K562 (cell line): Measurements from ENCODE around the gene USP11. TPM values are rescaled to one million over a fixed set of nuclear protein-coding genes. Genes with fewer than 3 reads are reported as not detected.

ENCODE experiments used
- ATAC-seq: fragments of 200-7000 bp; cut with Tn5 transposase; 3 replicates; pipeline ENCODE4 v1.9.1; 2020; ENCODE audit warnings: moderate library complexity
- BruUV-seq: library from RNA; stranded (reverse); fragments of 400-500 nt; replicated peaks from 2 replicates; lab custom pipeline; 2021; lab: Mats Ljungman, UMichigan
- CTCF ChIA-PET: fragments of 300-600 bp; formaldehyde crosslinking; extraction: SDS; loops from one replicate; lab custom pipeline; 2021; ENCODE audit warnings: low intra/inter-chr PET ratio; lab: Yijun Ruan, JAX
- POLR2A ChIA-PET: fragments of 300-600, 350-650 bp; sonication (Branson Sonifier 250); formaldehyde crosslinking; extraction: SDS; loops from one replicate; lab custom pipeline; 2021; ENCODE audit warnings: antibody characterized with exemption, inconsistent platforms; lab: Yijun Ruan, JAX
- DNase-seq, 4 experiments: peaks; one replicate each; pipeline versions ENCODE4 v3.0.0 to v3.0.0-alpha.2; 2011 to 2018; ENCODE audit warnings: low spot score in 3 of 4, mixed read lengths in 3 of 4; ENCODE audit errors: extremely low read depth in 1 of 4
- FAIRE-seq: peaks from 2 replicates; lab custom pipeline; 2011; peaks lifted over from hg19 to GRCh38; lab: Jason Lieb, UNC
- H2AFZ ChIP-seq: 2 replicates; pipeline ENCODE4 v1.6.0; 2011; ENCODE audit warnings: low read depth, low read length, control low read depth, inconsistent platforms
- H3K27ac ChIP-seq: fragments of 200-600 bp; 3 replicates; pipeline ENCODE4 v1.8.0; 2011; ENCODE audit warnings: low read depth, mild to moderate bottlenecking, control low read depth, inconsistent platforms, low read length, moderate library complexity, mixed read lengths; ENCODE audit errors: extremely low read depth
- H3K27me3 ChIP-seq, 2 experiments: fragments of 300-600 bp in 1 of 2; 2 replicates in 1 of 2; 3 replicates in 1 of 2; pipeline versions ENCODE4 v1.6.0 to v1.8.0; 2011; ENCODE audit warnings: inconsistent platforms in 2 of 2, low read length in 2 of 2, mild to moderate bottlenecking in 1 of 2, mixed read lengths in 1 of 2, moderate library complexity in 1 of 2; ENCODE audit not compliant: control insufficient read depth in 2 of 2, insufficient read depth in 2 of 2
- H3K36me3 ChIP-seq: fragments of 300-600 bp; 3 replicates; pipeline ENCODE4 v1.8.0; 2011; ENCODE audit warnings: mild to moderate bottlenecking, low read length, inconsistent platforms; ENCODE audit not compliant: control insufficient read depth, insufficient read depth
- H3K4me1 ChIP-seq, 2 experiments: fragments of 200-600 bp in 1 of 2; replicated peaks in 1 of 2; 2 replicates in 1 of 2; 3 replicates in 1 of 2; pipeline versions ENCODE4 v1.5.1 to v1.8.0; 2011; ENCODE audit warnings: inconsistent platforms in 2 of 2, low read length in 2 of 2, mild to moderate bottlenecking in 1 of 2, mixed read lengths in 1 of 2, moderate library complexity in 1 of 2; ENCODE audit not compliant: control insufficient read depth in 2 of 2, insufficient read depth in 2 of 2
- H3K4me2 ChIP-seq: 2 replicates; pipeline ENCODE4 v1.6.1; 2011; ENCODE audit warnings: low read length, control low read depth, inconsistent platforms, mixed read lengths; ENCODE audit not compliant: insufficient read depth
- H3K4me3 ChIP-seq: fragments of 200-600 bp; sonication (generic), shearing (Covaris generic); 2 replicates; pipeline ENCODE4 v1.5.1; 2016; ENCODE audit warnings: control low read depth, inconsistent platforms
- H3K79me2 ChIP-seq: fragments of 200-600 bp; 3 replicates; pipeline ENCODE4 v1.8.0; 2011; ENCODE audit warnings: low read length, inconsistent platforms; ENCODE audit not compliant: control insufficient read depth, insufficient read depth
- H3K9ac ChIP-seq, 2 experiments: 2 replicates each; pipeline versions ENCODE4 v1.6.0 to v1.6.1; 2011; ENCODE audit warnings: low read depth in 2 of 2, low read length in 2 of 2, control low read depth in 1 of 2, inconsistent platforms in 1 of 2, mild to moderate bottlenecking in 1 of 2, mixed read lengths in 1 of 2; ENCODE audit not compliant: insufficient read depth in 1 of 2
- H3K9me1 ChIP-seq: one replicate; pipeline ENCODE4 v1.6.0; 2011; ENCODE audit warnings: inconsistent platforms, mild to moderate bottlenecking, low read length, moderate library complexity; ENCODE audit not compliant: control insufficient read depth, insufficient read depth
- H3K9me3 ChIP-seq: replicated peaks from 2 replicates; pipeline ENCODE4 v1.5.1; 2011; ENCODE audit warnings: low read depth, low read length, inconsistent platforms; ENCODE audit not compliant: control insufficient read depth, insufficient read depth
- H4K20me1 ChIP-seq: replicated peaks from 2 replicates; pipeline ENCODE4 v1.6.1; 2011; ENCODE audit warnings: low read length, inconsistent platforms, mixed read lengths; ENCODE audit not compliant: control insufficient read depth, insufficient read depth
- BHLHE40 ChIP-seq: IDR thresholded peaks from 2 replicates; pipeline ENCODE4 v1.6.1; 2011; ENCODE audit warnings: low read length, improper control_type of control experiment
- E2F6 ChIP-seq, 2 experiments: IDR thresholded peaks; 2 replicates each; pipeline ENCODE4 v1.6.1; 2011; ENCODE audit warnings: borderline replicate concordance in 1 of 2, control low read depth in 1 of 2, low read depth in 1 of 2, low read length in 1 of 2, mild to moderate bottlenecking in 1 of 2, mixed read lengths in 1 of 2, moderate library complexity in 1 of 2; ENCODE audit not compliant: insufficient read depth in 1 of 2, insufficient read length in 1 of 2, poor library complexity in 1 of 2, severe bottlenecking in 1 of 2; ENCODE audit errors: extremely low read depth in 1 of 2
- FIP1L1 ChIP-seq: fragments of 200-400 bp; formaldehyde crosslinking; IDR thresholded peaks from 2 replicates; pipeline ENCODE4 v1.6.1; 2018; ENCODE audit warnings: mild to moderate bottlenecking, low read depth, low read length; ENCODE audit not compliant: poor library complexity, severe bottlenecking
- FOXJ2 ChIP-seq: fragments of 200-800 bp; sonication (Bioruptor generic); IDR thresholded peaks from 2 replicates; pipeline ENCODE4 v1.6.1; 2016; ENCODE audit warnings: missing genetic modification characterization, missing compliant biosample characterization
- HDGF ChIP-seq: fragments of 450-650 bp; IDR thresholded peaks from 2 replicates; pipeline ENCODE4 v1.6.1; 2016
- HNRNPK ChIP-seq: fragments of 200-400 bp; formaldehyde crosslinking; IDR thresholded peaks from one replicate; pipeline ENCODE4 v1.6.1; 2018; ENCODE audit warnings: mild to moderate bottlenecking, low read depth, low read length; ENCODE audit not compliant: poor library complexity, severe bottlenecking
- ID3 ChIP-seq, 2 experiments: fragments of 250-450 bp in 1 of 2; fragments of 450-650 bp in 1 of 2; sonication (Bioruptor Pico) in 1 of 2; IDR thresholded peaks; 2 replicates each; pipeline versions ENCODE4 v1.6.1 to v1.8.0; 2016 to 2021; ENCODE audit warnings: mild to moderate bottlenecking in 2 of 2, moderate library complexity in 2 of 2, missing compliant biosample characterization in 1 of 2, missing genetic modification characterization in 1 of 2
- LARP7 ChIP-seq: fragments of 450-650 bp; IDR thresholded peaks from 2 replicates; pipeline ENCODE4 v1.6.1; 2016
- MEIS2 ChIP-seq: fragments of 450-650 bp; IDR thresholded peaks from 2 replicates; pipeline ENCODE4 v1.6.1; 2014; ENCODE audit warnings: mild to moderate bottlenecking; ENCODE audit not compliant: partially characterized antibody
- NCOA4 ChIP-seq: fragments of 450-650 bp; IDR thresholded peaks from 2 replicates; pipeline ENCODE4 v1.6.1; 2018; ENCODE audit warnings: mild to moderate bottlenecking; ENCODE audit not compliant: partially characterized antibody
- SP1 ChIP-seq: sonication (generic); formaldehyde crosslinking; IDR thresholded peaks from 2 replicates; pipeline ENCODE4 v1.8.1; 2022; ENCODE audit warnings: mild to moderate bottlenecking, missing genetic modification reagents
- TSHZ1 ChIP-seq: fragments of 250-450 bp; sonication (Bioruptor Pico); IDR thresholded peaks from 2 replicates; pipeline ENCODE4 v1.4.0; 2020; ENCODE audit warnings: mild to moderate bottlenecking, moderate library complexity
- ZNF408 ChIP-seq: fragments of 250-450 bp; sonication (Bioruptor Pico); IDR thresholded peaks from 2 replicates; pipeline ENCODE4 v1.4.0; 2020; ENCODE audit warnings: low read depth, mild to moderate bottlenecking, moderate library complexity
- ZNF551 ChIP-seq: fragments of 250-450 bp; sonication (Bioruptor Pico); IDR thresholded peaks from 2 replicates; pipeline ENCODE4 v1.5.0; 2021; ENCODE audit warnings: mild to moderate bottlenecking, moderate library complexity
- ZNF766 ChIP-seq: fragments of 200-800 bp; sonication (Bioruptor generic); conservative IDR thresholded peaks from 2 replicates; pipeline ENCODE4 v1.6.1; 2016; ENCODE audit warnings: missing genetic modification characterization, missing compliant biosample characterization
- WGBS: fragments of 100-300 bp; shearing (Covaris generic); methylation state at CpG from one replicate; pipeline ENCODE4 v1.1.6; 2016; ENCODE audit warnings: low coverage, mixed read lengths; ENCODE audit not compliant: insufficient coverage; ENCODE audit errors: missing lambda C conversion rate; 5-methylcytosine and 5-hydroxymethylcytosine counted together
- in situ Hi-C: fragments of 300-500 bp; cut with MboI; formaldehyde crosslinking; loops from 4 replicates; pipeline ENCODE4 v1.15.0; 2018; ENCODE audit warnings: inconsistent platforms, mixed read lengths
- intact Hi-C: fragments of 100-400 bp; cut with micrococcal nuclease; formaldehyde crosslinking; loops from 2 replicates; pipeline ENCODE4 v1.14.2; 2022
- polyA plus RNA-seq, 8 experiments: library from polyadenylated mRNA; depleted of rRNA in 4 of 8; stranded (reverse) in 5 of 8; unstranded in 3 of 8; fragments of >200 nt; fragmentation: Nextera tagmentation in 2 of 8; fragmentation: Illumina TruSeq in 1 of 8; extraction: Ambion mirVana in 2 of 8; extraction: Trizol in 1 of 8; gene quantifications; 2 replicates each; pipeline versions ENCODE4 v1.2.1 to v1.2.3, GENCODE V29; 2011 to 2014; ENCODE audit warnings: inconsistent platforms in 1 of 8, missing spikeins in 1 of 8
- total RNA-seq, 7 experiments: library from RNA; depleted of rRNA in 6 of 7; stranded (reverse); fragments of >200 nt in 6 of 7; fragmentation: Illumina TruSeq in 2 of 7; extraction: Trizol in 2 of 7; gene quantifications; 2 replicates each; pipeline versions ENCODE4 v1.2.1 to v1.2.3, GENCODE V29; 2011 to 2021; ENCODE audit warnings: low replicate concordance in 1 of 7

The USP11 gene
- total and polyA plus RNA-seq, 9 of the 15 experiments (the other 6 are each of a cell fraction or from before 2014, with no cell fraction given), result 2.5 to 29.0 (median 11.7) TPM

GRCh38 chrX:47217852-47218279 lies 14.9 kb upstream of the USP11 start:
- Histone ChIP-seq H3K9ac (peak overlapping the region; percentile 96 to 99), H4K20me1 (peaks cover 34% of the 10 kb centered on the region), H3K9me1 (peaks cover 7% of the 10 kb centered on the region), H3K4me3 (peak overlapping the region; percentile 87), H3K27ac (peak overlapping the region; percentile 96), H3K36me3 (peaks cover 59% of the 10 kb centered on the region; the same call in 2 of the 3 replicates), H3K27me3 (no peaks in the 10 kb centered on the region), H3K9me3 (no peaks in the 10 kb centered on the region), H3K4me2 (peak overlapping the region; percentile 98), H3K79me2 (peaks cover 41% of the 10 kb centered on the region), H3K4me1 (peaks cover 16 to 30% of the 10 kb centered on the region in 2 experiments; a peak in 4 of 5 replicates), H2AFZ (peak overlapping the region; percentile 99)
- in situ Hi-C loops (no loop called here), intact Hi-C loops (loop anchor here (1.0 kb wide), 1 partner anchor 15 kb away; the partner anchor contains the start of gene USP11)
- ChIA-PET CTCF (no interaction called here), POLR2A (interaction anchor here (0.6 to 2.8 kb wide), 9 partner anchors 9 to 300 kb away, joined by 3 to 21 read pairs (median 5); partner anchors contain the start of genes NDUFB11 and RBM10)
- FAIRE-seq (peak; percentile 99), DNase-seq (peak; percentile 94 to 96 (median 96)), ATAC-seq (peak; percentile 92)
- 5% methylated on average over 8 of the region's 31 CpGs for WGBS
- no TSS peak for BruUV-seq
- no peak for TF ChIP-seq ID3 (CRISPR knock-in tag; IDR thresholded peaks at IDR 0.05)
- TF ChIP-seq ID3 (tag; IDR thresholded peaks at IDR 0.05), result no peak
- no peak for TF ChIP-seq ZNF551
- TF ChIP-seq E2F6 (IDR thresholded peaks at IDR 0.05; ENCODE audit: borderline replicate concordance in 1 of 2, extremely low read depth in 1 of 2, insufficient read depth in 1 of 2, insufficient read length in 1 of 2, low read depth in 1 of 2, low read length in 1 of 2, poor library complexity in 1 of 2, severe bottlenecking in 1 of 2), result peak in 1 of 2 experiments; percentile 1
- no peak for TF ChIP-seq NCOA4
- TF ChIP-seq SP1 (CRISPR knock-in tag), result peak; percentile 84
- peak; percentile 38 for TF ChIP-seq MEIS2
- TF ChIP-seq TSHZ1, result no peak
- no peak for TF ChIP-seq FIP1L1
- no peak for TF ChIP-seq HNRNPK
- peak; percentile 3; the same call in 1 of the 2 replicates for TF ChIP-seq BHLHE40
- TF ChIP-seq HDGF, result no peak
- TF ChIP-seq FOXJ2 (tag), result no peak
- TF ChIP-seq ZNF766 (CRISPR knock-in tag), result no peak
- no peak for TF ChIP-seq ZNF408 (CRISPR knock-in tag)
- TF ChIP-seq LARP7, result no peak
